ENCODE results near the gene RUBCNL.
"Not testable (repeated sequence)": the region's sequence is repeated elsewhere in the genome, so short reads cannot be mapped to it uniquely, and the experiment has no call there.

The RUBCNL gene, protein sequence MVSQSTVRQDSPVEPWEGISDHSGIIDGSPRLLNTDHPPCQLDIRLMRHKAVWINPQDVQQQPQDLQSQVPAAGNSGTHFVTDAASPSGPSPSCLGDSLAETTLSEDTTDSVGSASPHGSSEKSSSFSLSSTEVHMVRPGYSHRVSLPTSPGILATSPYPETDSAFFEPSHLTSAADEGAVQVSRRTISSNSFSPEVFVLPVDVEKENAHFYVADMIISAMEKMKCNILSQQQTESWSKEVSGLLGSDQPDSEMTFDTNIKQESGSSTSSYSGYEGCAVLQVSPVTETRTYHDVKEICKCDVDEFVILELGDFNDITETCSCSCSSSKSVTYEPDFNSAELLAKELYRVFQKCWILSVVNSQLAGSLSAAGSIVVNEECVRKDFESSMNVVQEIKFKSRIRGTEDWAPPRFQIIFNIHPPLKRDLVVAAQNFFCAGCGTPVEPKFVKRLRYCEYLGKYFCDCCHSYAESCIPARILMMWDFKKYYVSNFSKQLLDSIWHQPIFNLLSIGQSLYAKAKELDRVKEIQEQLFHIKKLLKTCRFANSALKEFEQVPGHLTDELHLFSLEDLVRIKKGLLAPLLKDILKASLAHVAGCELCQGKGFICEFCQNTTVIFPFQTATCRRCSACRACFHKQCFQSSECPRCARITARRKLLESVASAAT

DNA sequence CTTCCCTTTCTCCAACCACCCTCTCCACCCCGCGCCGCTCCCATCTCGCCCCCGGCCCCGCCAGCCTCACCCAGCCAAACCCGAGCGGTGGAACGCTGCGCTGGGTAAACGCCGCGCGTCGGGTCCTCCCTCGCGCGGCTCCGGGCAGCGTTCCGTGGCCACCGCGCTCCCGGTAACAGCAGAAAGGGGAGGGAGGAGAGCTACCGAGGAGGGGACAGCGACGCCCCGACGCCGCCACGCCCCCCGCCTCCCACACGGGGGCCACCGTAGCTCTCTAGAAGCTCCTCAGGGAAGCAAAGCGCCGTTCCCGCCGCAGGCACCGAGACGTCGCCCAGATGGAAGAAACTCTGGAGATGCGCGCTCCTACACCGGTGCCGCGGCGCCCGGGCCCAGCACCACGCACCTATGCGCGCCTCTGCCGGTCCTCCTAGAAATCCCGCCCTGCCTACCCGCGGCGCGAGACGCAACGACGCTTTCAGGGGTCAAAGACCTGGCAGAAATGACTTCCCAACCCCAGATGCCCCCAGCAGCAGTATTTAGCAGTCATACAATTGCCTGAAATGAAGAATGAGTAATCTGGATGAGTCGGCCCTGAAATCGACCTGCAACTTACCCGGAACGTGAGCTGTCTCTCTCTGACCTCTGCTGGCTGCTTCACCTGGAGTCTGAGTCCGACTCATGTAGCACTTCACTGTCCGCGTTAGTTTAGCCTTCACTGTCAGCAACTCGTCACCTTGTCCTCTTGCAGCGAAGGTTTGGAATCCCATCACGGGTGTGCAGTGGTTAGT is at the start of gene RUBCNL:
TSS of gene RUBCNL (minus strand) at position 189 of the 788 bp plus-strand sequence. CDS start 14,777 bp downstream, outside the sequence.
- no peak within 1 kb of the TSS for H3K27ac ChIP-seq (ENCODE audit: poor library complexity, severe bottlenecking)
- no peaks in the 10 kb centered on the region for H3K36me3 ChIP-seq (ENCODE audit: low read depth)
- DNase-seq (ENCODE audit: low spot score): peak; percentile 58
- peak; percentile 79 for ATAC-seq (ENCODE audit: low read depth)
- peaks cover 15% of the 10 kb centered on the region for H3K4me1 ChIP-seq (ENCODE audit: insufficient read depth, poor library complexity, severe bottlenecking)
- H3K4me3 ChIP-seq (ENCODE audit: severe bottlenecking): peak within 1 kb of the TSS; percentile 28
- TF ChIP-seq, protein P1, sequence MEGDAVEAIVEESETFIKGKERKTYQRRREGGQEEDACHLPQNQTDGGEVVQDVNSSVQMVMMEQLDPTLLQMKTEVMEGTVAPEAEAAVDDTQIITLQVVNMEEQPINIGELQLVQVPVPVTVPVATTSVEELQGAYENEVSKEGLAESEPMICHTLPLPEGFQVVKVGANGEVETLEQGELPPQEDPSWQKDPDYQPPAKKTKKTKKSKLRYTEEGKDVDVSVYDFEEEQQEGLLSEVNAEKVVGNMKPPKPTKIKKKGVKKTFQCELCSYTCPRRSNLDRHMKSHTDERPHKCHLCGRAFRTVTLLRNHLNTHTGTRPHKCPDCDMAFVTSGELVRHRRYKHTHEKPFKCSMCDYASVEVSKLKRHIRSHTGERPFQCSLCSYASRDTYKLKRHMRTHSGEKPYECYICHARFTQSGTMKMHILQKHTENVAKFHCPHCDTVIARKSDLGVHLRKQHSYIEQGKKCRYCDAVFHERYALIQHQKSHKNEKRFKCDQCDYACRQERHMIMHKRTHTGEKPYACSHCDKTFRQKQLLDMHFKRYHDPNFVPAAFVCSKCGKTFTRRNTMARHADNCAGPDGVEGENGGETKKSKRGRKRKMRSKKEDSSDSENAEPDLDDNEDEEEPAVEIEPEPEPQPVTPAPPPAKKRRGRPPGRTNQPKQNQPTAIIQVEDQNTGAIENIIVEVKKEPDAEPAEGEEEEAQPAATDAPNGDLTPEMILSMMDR (IDR thresholded peaks at IDR 0.05; ENCODE audit: poor library complexity, severe bottlenecking): peak; percentile 44
- no peaks in the 10 kb centered on the region for H3K27me3 ChIP-seq (ENCODE audit: insufficient read depth, poor library complexity, severe bottlenecking)
- no peaks in the 10 kb centered on the region for H3K9me3 ChIP-seq (ENCODE audit: severe bottlenecking)

DNA sequence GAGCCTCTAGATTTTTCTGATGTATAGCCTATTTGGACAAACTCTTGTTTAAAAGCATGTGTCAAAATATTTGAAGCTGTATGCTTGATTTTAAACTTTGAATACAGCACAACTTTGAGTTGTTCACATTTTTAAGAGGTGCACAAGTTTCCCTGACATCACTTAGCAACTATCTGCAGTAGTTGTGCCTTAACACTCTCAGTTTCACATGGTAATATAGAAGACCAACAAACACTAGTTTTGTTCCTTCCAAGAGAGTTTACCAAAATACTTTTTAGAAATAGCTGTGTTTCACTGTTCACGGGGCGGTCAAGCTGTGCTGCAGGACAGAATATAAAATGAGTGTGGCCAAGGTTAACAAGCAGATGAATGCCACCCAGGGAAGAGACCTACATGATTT is 42.5 kb upstream of the RUBCNL start:
- not testable (repeated sequence) for H3K4me3 ChIP-seq (ENCODE audit: severe bottlenecking); DNase-seq (ENCODE audit: low spot score); H3K4me1 ChIP-seq (ENCODE audit: insufficient read depth, poor library complexity, severe bottlenecking); ATAC-seq (ENCODE audit: low read depth); H3K36me3 ChIP-seq (ENCODE audit: low read depth); H3K27ac ChIP-seq (ENCODE audit: poor library complexity, severe bottlenecking); H3K9me3 ChIP-seq (ENCODE audit: severe bottlenecking); H3K27me3 ChIP-seq (ENCODE audit: insufficient read depth, poor library complexity, severe bottlenecking)

DNA sequence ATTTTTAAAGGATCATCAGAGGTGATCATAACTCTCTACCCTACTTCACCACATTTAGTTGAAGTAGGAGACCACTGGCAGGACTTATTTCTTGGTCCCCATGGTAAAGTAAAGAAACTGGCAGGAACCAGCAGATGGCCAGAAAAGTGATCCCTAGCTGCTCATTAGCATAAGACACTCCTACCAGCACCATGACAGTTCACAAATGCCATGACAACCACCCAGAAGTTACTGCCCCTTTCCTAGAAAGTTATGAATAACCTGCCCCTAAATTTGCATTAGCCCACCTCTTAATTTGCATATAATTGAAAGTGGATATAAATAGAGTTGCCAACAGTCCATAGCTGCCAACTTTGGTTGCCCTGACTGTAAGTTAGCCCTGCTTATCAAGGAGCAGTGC is 18.4 kb upstream of the RUBCNL start:
- H3K27ac ChIP-seq (ENCODE audit: poor library complexity, severe bottlenecking): no peak overlapping the region
- H3K9me3 ChIP-seq (ENCODE audit: severe bottlenecking): no peaks in the 10 kb centered on the region
- DNase-seq (ENCODE audit: low spot score) (no peak), ATAC-seq (ENCODE audit: low read depth) (no peak)
- TF ChIP-seq, protein P1 (IDR thresholded peaks at IDR 0.05; ENCODE audit: poor library complexity, severe bottlenecking): no peak
- no peaks in the 10 kb centered on the region for H3K4me1 ChIP-seq (ENCODE audit: insufficient read depth, poor library complexity, severe bottlenecking)
- no peak overlapping the region for H3K4me3 ChIP-seq (ENCODE audit: severe bottlenecking)
- H3K36me3 ChIP-seq (ENCODE audit: low read depth): no peaks in the 10 kb centered on the region
- no peaks in the 10 kb centered on the region for H3K27me3 ChIP-seq (ENCODE audit: insufficient read depth, poor library complexity, severe bottlenecking)

DNA sequence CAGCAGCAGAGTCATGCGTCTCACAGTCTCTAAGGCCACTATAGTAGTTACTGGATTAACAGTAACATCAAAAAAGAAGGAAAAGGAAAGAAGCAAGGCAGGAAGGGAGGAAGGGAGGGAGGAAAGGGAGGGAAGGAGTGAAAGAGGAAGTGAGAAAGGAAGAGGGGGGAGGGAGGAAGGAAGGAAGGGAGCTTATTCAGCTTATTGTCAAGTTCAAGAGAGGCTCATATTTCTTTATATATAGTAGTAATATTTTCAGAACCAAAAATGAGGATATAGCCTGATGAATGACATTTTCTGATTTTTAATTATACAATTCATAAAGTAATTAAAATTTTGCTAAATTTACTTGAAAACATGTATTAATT is 17.7 kb upstream of the RUBCNL start:
- H3K27me3 ChIP-seq (ENCODE audit: insufficient read depth, poor library complexity, severe bottlenecking): no peaks in the 10 kb centered on the region
- H3K4me1 ChIP-seq (ENCODE audit: insufficient read depth, poor library complexity, severe bottlenecking): no peaks in the 10 kb centered on the region
- H3K27ac ChIP-seq (ENCODE audit: poor library complexity, severe bottlenecking): no peak overlapping the region
- no peak overlapping the region for H3K4me3 ChIP-seq (ENCODE audit: severe bottlenecking)
- TF ChIP-seq, protein P1 (IDR thresholded peaks at IDR 0.05; ENCODE audit: poor library complexity, severe bottlenecking): no peak
- H3K9me3 ChIP-seq (ENCODE audit: severe bottlenecking): no peaks in the 10 kb centered on the region
- no peak for ATAC-seq (ENCODE audit: low read depth)
- no peak for DNase-seq (ENCODE audit: low spot score)
- no peaks in the 10 kb centered on the region for H3K36me3 ChIP-seq (ENCODE audit: low read depth)

Measured in RWPE2 (cell line).